Measurements from ENCODE around the gene TCF21.
"Not testable (repeated sequence)": the region's sequence is repeated elsewhere in the genome, so short reads cannot be mapped to it uniquely, and the experiment has no call there.

Gene TCF21

GRCh38 chr6:133936352-133936751, 47.4 kb downstream of the TCF21 start:
- DNase-seq, result not testable (repeated sequence)

- DNase-seq, result no peak
Observed at GRCh38 chr6:133937909-133938308, 49.0 kb downstream of the TCF21 start.

- no peak for DNase-seq
Observed at GRCh38 chr6:133938533-133938932, 49.6 kb downstream of the TCF21 start.

GRCh38 chr6:133939778-133940667, 51.1 kb downstream of the TCF21 start:
- no peak for DNase-seq
